ENCODE results near the gene MRPS12. TPM values are rescaled to one million over a fixed set of nuclear protein-coding genes. Genes with fewer than 3 reads are reported as not detected.

The MRPS12 gene
- total RNA-seq, 1 experiment from 2014 or later, result 88.0 TPM

- Mint-ChIP-seq H3K27ac (no peak overlapping the region), H3K36me3 (peaks cover 10% of the 10 kb centered on the region), H3K4me1 (peaks cover 4% of the 10 kb centered on the region; the same call in 1 of the 2 replicates), H3K9me3 (no peaks in the 10 kb centered on the region), H3K27me3 (ENCODE audit: low read depth) (peaks cover 4% of the 10 kb centered on the region; the same call in 1 of the 2 replicates), H3K4me3 (no peak overlapping the region)
- ChIA-PET CTCF (no interaction called here), POLR2A (no interaction called here)
- DNase-seq (ENCODE audit: low spot score) (no peak), ATAC-seq (no peak)
- TF ChIP-seq, protein P1, sequence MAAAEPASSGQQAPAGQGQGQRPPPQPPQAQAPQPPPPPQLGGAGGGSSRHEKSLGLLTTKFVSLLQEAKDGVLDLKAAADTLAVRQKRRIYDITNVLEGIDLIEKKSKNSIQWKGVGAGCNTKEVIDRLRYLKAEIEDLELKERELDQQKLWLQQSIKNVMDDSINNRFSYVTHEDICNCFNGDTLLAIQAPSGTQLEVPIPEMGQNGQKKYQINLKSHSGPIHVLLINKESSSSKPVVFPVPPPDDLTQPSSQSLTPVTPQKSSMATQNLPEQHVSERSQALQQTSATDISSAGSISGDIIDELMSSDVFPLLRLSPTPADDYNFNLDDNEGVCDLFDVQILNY (CRISPR knock-in tag; IDR thresholded peaks at IDR 0.05), result no peak
- TF ChIP-seq ZNF138 (CRISPR knock-in tag; conservative IDR thresholded peaks at IDR 0.05) (no peak), ATF1 (CRISPR knock-in tag; IDR thresholded peaks at IDR 0.05) (no peak), TP53 (CRISPR knock-in tag; IDR thresholded peaks at IDR 0.05) (no peak), OVOL2 (CRISPR knock-in tag; IDR thresholded peaks at IDR 0.05; ENCODE audit: borderline replicate concordance) (no peak), ESRRA (CRISPR knock-in tag; IDR thresholded peaks at IDR 0.05; ENCODE audit: borderline replicate concordance) (no peak), NFYB (CRISPR knock-in tag; conservative IDR thresholded peaks at IDR 0.05; ENCODE audit: low read depth) (no peak), ZNF281 (CRISPR knock-in tag; IDR thresholded peaks at IDR 0.05) (no peak)
- TF ChIP-seq, protein P2, sequence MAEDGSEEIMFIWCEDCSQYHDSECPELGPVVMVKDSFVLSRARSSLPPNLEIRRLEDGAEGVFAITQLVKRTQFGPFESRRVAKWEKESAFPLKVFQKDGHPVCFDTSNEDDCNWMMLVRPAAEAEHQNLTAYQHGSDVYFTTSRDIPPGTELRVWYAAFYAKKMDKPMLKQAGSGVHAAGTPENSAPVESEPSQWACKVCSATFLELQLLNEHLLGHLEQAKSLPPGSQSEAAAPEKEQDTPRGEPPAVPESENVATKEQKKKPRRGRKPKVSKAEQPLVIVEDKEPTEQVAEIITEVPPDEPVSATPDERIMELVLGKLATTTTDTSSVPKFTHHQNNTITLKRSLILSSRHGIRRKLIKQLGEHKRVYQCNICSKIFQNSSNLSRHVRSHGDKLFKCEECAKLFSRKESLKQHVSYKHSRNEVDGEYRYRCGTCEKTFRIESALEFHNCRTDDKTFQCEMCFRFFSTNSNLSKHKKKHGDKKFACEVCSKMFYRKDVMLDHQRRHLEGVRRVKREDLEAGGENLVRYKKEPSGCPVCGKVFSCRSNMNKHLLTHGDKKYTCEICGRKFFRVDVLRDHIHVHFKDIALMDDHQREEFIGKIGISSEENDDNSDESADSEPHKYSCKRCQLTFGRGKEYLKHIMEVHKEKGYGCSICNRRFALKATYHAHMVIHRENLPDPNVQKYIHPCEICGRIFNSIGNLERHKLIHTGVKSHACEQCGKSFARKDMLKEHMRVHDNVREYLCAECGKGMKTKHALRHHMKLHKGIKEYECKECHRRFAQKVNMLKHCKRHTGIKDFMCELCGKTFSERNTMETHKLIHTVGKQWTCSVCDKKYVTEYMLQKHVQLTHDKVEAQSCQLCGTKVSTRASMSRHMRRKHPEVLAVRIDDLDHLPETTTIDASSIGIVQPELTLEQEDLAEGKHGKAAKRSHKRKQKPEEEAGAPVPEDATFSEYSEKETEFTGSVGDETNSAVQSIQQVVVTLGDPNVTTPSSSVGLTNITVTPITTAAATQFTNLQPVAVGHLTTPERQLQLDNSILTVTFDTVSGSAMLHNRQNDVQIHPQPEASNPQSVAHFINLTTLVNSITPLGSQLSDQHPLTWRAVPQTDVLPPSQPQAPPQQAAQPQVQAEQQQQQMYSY (CRISPR knock-in tag; IDR thresholded peaks at IDR 0.05), result no peak
Observed at GRCh38 chr19:38907227-38907626, 23.5 kb upstream of the MRPS12 start.

DNA sequence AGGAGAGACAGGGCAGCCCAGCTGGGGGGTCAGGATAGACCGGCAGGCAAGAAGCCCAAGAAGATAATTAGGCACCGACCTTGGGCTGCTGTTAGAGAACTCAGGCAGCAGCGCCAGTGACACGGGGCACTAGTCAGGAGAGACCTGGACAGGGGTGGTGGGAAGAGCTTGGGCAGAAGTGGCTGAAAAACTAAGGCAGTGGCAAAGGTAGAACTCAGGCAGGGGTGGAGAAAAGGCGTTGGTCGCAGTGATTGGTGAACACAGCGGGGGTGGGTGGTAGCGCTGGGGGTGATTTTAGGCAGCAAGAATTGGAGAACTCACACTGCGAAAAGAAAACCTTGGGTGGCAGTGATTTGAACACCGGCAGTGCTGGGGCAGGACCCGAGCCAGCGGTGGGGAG, 23.1 kb upstream of the MRPS12 start:
- peaks cover 7% of the 10 kb centered on the region for H3K27me3 Mint-ChIP-seq (ENCODE audit: low read depth)
- peaks cover 10% of the 10 kb centered on the region for H3K36me3 Mint-ChIP-seq
- no peak for ATAC-seq
- H3K4me1 Mint-ChIP-seq, result peaks cover 4% of the 10 kb centered on the region; the same call in 1 of the 2 replicates
- H3K27ac Mint-ChIP-seq, result no peak overlapping the region; the same call in 1 of the 2 replicates
- DNase-seq (ENCODE audit: low spot score), result no peak
- TF ChIP-seq ZNF416 (CRISPR knock-in tag; IDR thresholded peaks at IDR 0.05), result no peak
- no peak for TF ChIP-seq IRF2 (CRISPR knock-in tag; IDR thresholded peaks at IDR 0.05; ENCODE audit: borderline replicate concordance, low read depth)
- TF ChIP-seq ZNF263 (CRISPR knock-in tag; IDR thresholded peaks at IDR 0.05; ENCODE audit: low read depth), result no peak
- no peak for TF ChIP-seq ZNF396 (CRISPR knock-in tag; IDR thresholded peaks at IDR 0.05; ENCODE audit: borderline replicate concordance)
- TF ChIP-seq ZNF423 (CRISPR knock-in tag; IDR thresholded peaks at IDR 0.05), result no peak
- no peak for TF ChIP-seq NR1H2 (CRISPR knock-in tag; IDR thresholded peaks at IDR 0.05)
- TF ChIP-seq CBFB (CRISPR knock-in tag; IDR thresholded peaks at IDR 0.05; ENCODE audit: low read depth), result no peak
- TF ChIP-seq ESRRA (CRISPR knock-in tag; IDR thresholded peaks at IDR 0.05; ENCODE audit: borderline replicate concordance), result no peak
- no peak for TF ChIP-seq ZBTB43 (CRISPR knock-in tag; IDR thresholded peaks at IDR 0.05)
- TF ChIP-seq IRF1 (CRISPR knock-in tag; IDR thresholded peaks at IDR 0.05), result no peak
- TF ChIP-seq GRHL2 (CRISPR knock-in tag; IDR thresholded peaks at IDR 0.05; ENCODE audit: insufficient replicate concordance, severe bottlenecking), result no peak
- no peaks in the 10 kb centered on the region for H3K9me3 Mint-ChIP-seq
- H3K4me3 Mint-ChIP-seq, result no peak overlapping the region
- ChIA-PET CTCF (no interaction called here), POLR2A (interaction anchor here (1.5 kb wide), 1 partner anchor 8 kb away, joined by 11 read pairs; the partner anchor contains the start of genes NFKBIB and SIRT2)

Data from WTC11 (cell line).